Liver (tissue), 9 donors: ENCODE data around the gene KCTD3. TPM values are rescaled to one million over a fixed set of nuclear protein-coding genes. Genes with fewer than 3 reads are reported as not detected.

Experiments used
- DNase-seq: peaks from one replicate; pipeline ENCODE4 v3.0.0-alpha.2; 2017; ENCODE audit warnings: low spot score
- H3K27ac ChIP-seq, 2 donors: one replicate each; pipeline ENCODE4 v1.7.0; 2013; ENCODE audit warnings: inconsistent platforms in 2 of 2, low read length in 2 of 2, control low read depth in 1 of 2, low read depth in 1 of 2, mild to moderate bottlenecking in 1 of 2
- H3K27me3 ChIP-seq, 4 donors: one replicate each; pipeline versions ENCODE4 v1.6.1 to v1.7.0; 2013; ENCODE audit warnings: low read length in 3 of 4, inconsistent platforms in 1 of 4, mild to moderate bottlenecking in 1 of 4, moderate library complexity in 1 of 4; ENCODE audit not compliant: control insufficient read depth in 4 of 4, insufficient read depth in 4 of 4
- H3K36me3 ChIP-seq, 4 donors: one replicate each; pipeline versions ENCODE4 v1.6.1 to v1.7.0; 2013; ENCODE audit warnings: low read length in 3 of 4, mild to moderate bottlenecking in 3 of 4, low read depth in 1 of 4, moderate library complexity in 1 of 4; ENCODE audit not compliant: control insufficient read depth in 4 of 4, insufficient read depth in 3 of 4
- H3K4me1 ChIP-seq, 4 donors: one replicate each; pipeline versions ENCODE4 v1.6.1 to v1.7.0; 2013; ENCODE audit warnings: low read length in 3 of 4, mild to moderate bottlenecking in 3 of 4, moderate library complexity in 1 of 4; ENCODE audit not compliant: control insufficient read depth in 4 of 4, insufficient read depth in 4 of 4
- H3K4me3 ChIP-seq, 3 donors: one replicate each; pipeline versions ENCODE4 v1.6.1 to v1.7.0; 2013; ENCODE audit warnings: low read length in 3 of 3, control low read depth in 1 of 3, low read depth in 1 of 3, mild to moderate bottlenecking in 1 of 3
- H3K9ac ChIP-seq, 2 donors: one replicate each; pipeline ENCODE4 v1.7.0; 2013; ENCODE audit warnings: low read length in 2 of 2, mild to moderate bottlenecking in 2 of 2, moderate library complexity in 2 of 2, control low read depth in 1 of 2, low read depth in 1 of 2
- H3K9me3 ChIP-seq, 4 donors: one replicate each; pipeline versions ENCODE4 v1.6.1 to v1.7.0; 2013; ENCODE audit warnings: low read length in 3 of 4; ENCODE audit not compliant: control insufficient read depth in 4 of 4
- EGR1 ChIP-seq, 2 donors: IDR thresholded peaks; 2 replicates each; pipeline ENCODE4 v1.6.1; 2016 to 2018; ENCODE audit warnings: antibody characterized with exemption in 2 of 2, low read depth in 2 of 2
- FOXA2 ChIP-seq: IDR thresholded peaks from 2 replicates; pipeline ENCODE4 v1.6.1; 2016; ENCODE audit warnings: antibody characterized with exemption
- GABPA ChIP-seq, 2 donors: IDR thresholded peaks in 1 of 2; conservative IDR thresholded peaks in 1 of 2; 2 replicates each; pipeline ENCODE4 v1.6.1; 2016; ENCODE audit warnings: antibody characterized with exemption in 2 of 2, mild to moderate bottlenecking in 1 of 2, moderate library complexity in 1 of 2
- HNF4A ChIP-seq, 2 donors: conservative IDR thresholded peaks; 2 replicates each; pipeline ENCODE4 v1.6.1; 2016; ENCODE audit warnings: antibody characterized with exemption in 2 of 2, mild to moderate bottlenecking in 2 of 2
- JUND ChIP-seq, 2 donors: IDR thresholded peaks; 2 replicates each; pipeline ENCODE4 v1.6.1; 2016; ENCODE audit warnings: antibody characterized with exemption in 2 of 2
- MAX ChIP-seq: IDR thresholded peaks from 2 replicates; pipeline ENCODE4 v1.6.1; 2016; ENCODE audit warnings: antibody characterized with exemption
- RAD21 ChIP-seq, 2 donors: IDR thresholded peaks; 2 replicates each; pipeline ENCODE4 v1.6.1; 2016; ENCODE audit warnings: antibody characterized with exemption in 2 of 2, mild to moderate bottlenecking in 2 of 2
- RXRA ChIP-seq, 2 donors: IDR thresholded peaks; 2 replicates each; pipeline ENCODE4 v1.6.1; 2017 to 2018; ENCODE audit warnings: antibody characterized with exemption in 2 of 2, mild to moderate bottlenecking in 1 of 2
- SP1 ChIP-seq: IDR thresholded peaks from 2 replicates; pipeline ENCODE4 v1.6.1; 2018; ENCODE audit warnings: antibody characterized with exemption, mild to moderate bottlenecking
- YY1 ChIP-seq: IDR thresholded peaks from 2 replicates; pipeline ENCODE4 v1.6.1; 2016; ENCODE audit warnings: antibody characterized with exemption, mild to moderate bottlenecking
- WGBS: extraction: QIAGEN DNeasy Blood & Tissue Kit; methylation state at CpG from one replicate; pipeline ENCODE4 v1.1.7; 2013; 5-methylcytosine and 5-hydroxymethylcytosine counted together
- polyA plus RNA-seq, 2 donors: library from polyadenylated mRNA; stranded (reverse) in 1 of 2; unstranded in 1 of 2; fragments of 200-250 nt in 1 of 2; fragments of >200 nt in 1 of 2; fragmentation: Nextera tagmentation in 1 of 2; extraction: Ambion mirVana in 1 of 2; gene quantifications; one replicate each; pipeline versions ENCODE4 v1.2.1 to v1.2.3, GENCODE V29; 2013 to 2015
- total RNA-seq, 2 donors: library from RNA; depleted of rRNA; stranded (reverse); fragments of >200 nt; gene quantifications; one replicate each; pipeline ENCODE4 v1.2.3, GENCODE V29; 2014
- TF ChIP-seq, protein P1 (sequence below): IDR thresholded peaks from 2 replicates; pipeline ENCODE4 v1.6.1; 2016; ENCODE audit warnings: antibody characterized with exemption, mild to moderate bottlenecking
- TF ChIP-seq, protein P2 (sequence below): IDR thresholded peaks from 2 replicates; pipeline ENCODE4 v1.6.1; 2016; ENCODE audit warnings: antibody characterized with exemption
- donor health status: healthy.
- donor health status: healthy.
- donor health status: healthy.
- donor health status: healthy.
- donor health status: healthy.

Gene KCTD3
- total and polyA plus RNA-seq, 4 donors = 20.8 to 58.7 (median 26.1) TPM

DNA sequence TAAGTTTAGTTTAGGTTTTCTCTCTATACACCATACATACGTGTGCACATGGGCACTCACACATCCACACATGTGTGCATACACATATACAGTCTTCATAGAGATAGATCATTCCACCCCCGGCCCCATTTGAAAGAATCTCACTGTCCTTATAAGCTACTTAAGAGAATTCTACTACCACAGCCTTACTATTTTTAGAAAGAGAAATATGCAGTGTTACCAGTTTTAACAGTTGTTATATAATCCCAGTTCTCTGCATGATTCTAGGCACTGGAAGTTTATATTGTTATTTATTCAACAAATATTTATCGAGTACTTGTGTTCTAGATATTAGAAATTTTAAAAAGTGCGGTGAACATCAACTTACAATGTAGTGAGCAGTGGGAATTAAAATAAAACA is 41.5 kb downstream of the KCTD3 start:
- Histone ChIP-seq H3K36me3 (peaks cover 0 to 30% (median 10%) of the 10 kb centered on the region in 4 donors), H3K4me3 (no peak overlapping the region), H3K27ac (no peak overlapping the region), H3K9ac (no peak overlapping the region), H3K4me1 (peaks cover 0 to 40% (median 20%) of the 10 kb centered on the region in 4 donors), H3K9me3 (no peaks in the 10 kb centered on the region), H3K27me3 (no peaks in the 10 kb centered on the region)
- TF ChIP-seq RXRA (IDR thresholded peaks at IDR 0.05) (no peak), MAX (no peak), EGR1 (IDR thresholded peaks at IDR 0.05; ENCODE audit: low read depth in 2 of 2) (no peak), RAD21 (IDR thresholded peaks at IDR 0.05) (no peak), GABPA (IDR thresholded peaks at IDR 0.05 in 1 of 2, conservative IDR thresholded peaks at IDR 0.05 in 1 of 2) (no peak), JUND (IDR thresholded peaks at IDR 0.05) (no peak), FOXA2 (no peak), HNF4A (conservative IDR thresholded peaks at IDR 0.05) (no peak)
- TF ChIP-seq, protein P1, sequence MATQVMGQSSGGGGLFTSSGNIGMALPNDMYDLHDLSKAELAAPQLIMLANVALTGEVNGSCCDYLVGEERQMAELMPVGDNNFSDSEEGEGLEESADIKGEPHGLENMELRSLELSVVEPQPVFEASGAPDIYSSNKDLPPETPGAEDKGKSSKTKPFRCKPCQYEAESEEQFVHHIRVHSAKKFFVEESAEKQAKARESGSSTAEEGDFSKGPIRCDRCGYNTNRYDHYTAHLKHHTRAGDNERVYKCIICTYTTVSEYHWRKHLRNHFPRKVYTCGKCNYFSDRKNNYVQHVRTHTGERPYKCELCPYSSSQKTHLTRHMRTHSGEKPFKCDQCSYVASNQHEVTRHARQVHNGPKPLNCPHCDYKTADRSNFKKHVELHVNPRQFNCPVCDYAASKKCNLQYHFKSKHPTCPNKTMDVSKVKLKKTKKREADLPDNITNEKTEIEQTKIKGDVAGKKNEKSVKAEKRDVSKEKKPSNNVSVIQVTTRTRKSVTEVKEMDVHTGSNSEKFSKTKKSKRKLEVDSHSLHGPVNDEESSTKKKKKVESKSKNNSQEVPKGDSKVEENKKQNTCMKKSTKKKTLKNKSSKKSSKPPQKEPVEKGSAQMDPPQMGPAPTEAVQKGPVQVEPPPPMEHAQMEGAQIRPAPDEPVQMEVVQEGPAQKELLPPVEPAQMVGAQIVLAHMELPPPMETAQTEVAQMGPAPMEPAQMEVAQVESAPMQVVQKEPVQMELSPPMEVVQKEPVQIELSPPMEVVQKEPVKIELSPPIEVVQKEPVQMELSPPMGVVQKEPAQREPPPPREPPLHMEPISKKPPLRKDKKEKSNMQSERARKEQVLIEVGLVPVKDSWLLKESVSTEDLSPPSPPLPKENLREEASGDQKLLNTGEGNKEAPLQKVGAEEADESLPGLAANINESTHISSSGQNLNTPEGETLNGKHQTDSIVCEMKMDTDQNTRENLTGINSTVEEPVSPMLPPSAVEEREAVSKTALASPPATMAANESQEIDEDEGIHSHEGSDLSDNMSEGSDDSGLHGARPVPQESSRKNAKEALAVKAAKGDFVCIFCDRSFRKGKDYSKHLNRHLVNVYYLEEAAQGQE = no peak
- DNase-seq = no peak
- WGBS = 82% methylated on average over 4 of the region's 4 CpGs

GRCh38 chr1:215612391-215612790 is 45.3 kb downstream of the KCTD3 start:
- no peaks in the 10 kb centered on the region for H3K9me3 ChIP-seq
- H3K27ac ChIP-seq = no peak overlapping the region
- DNase-seq = no peak
- H3K4me1 ChIP-seq = peaks cover 1 to 26% (median 8%) of the 10 kb centered on the region in 4 donors
- WGBS = 65% methylated on average over 3 of the region's 3 CpGs
- H3K36me3 ChIP-seq = peaks cover 0 to 28% (median 10%) of the 10 kb centered on the region in 4 donors
- no peaks in the 10 kb centered on the region for H3K27me3 ChIP-seq
- TF ChIP-seq JUND (IDR thresholded peaks at IDR 0.05) (no peak), GABPA (IDR thresholded peaks at IDR 0.05 in 1 of 2, conservative IDR thresholded peaks at IDR 0.05 in 1 of 2) (no peak), SP1 (no peak)
- TF ChIP-seq, protein P2, sequence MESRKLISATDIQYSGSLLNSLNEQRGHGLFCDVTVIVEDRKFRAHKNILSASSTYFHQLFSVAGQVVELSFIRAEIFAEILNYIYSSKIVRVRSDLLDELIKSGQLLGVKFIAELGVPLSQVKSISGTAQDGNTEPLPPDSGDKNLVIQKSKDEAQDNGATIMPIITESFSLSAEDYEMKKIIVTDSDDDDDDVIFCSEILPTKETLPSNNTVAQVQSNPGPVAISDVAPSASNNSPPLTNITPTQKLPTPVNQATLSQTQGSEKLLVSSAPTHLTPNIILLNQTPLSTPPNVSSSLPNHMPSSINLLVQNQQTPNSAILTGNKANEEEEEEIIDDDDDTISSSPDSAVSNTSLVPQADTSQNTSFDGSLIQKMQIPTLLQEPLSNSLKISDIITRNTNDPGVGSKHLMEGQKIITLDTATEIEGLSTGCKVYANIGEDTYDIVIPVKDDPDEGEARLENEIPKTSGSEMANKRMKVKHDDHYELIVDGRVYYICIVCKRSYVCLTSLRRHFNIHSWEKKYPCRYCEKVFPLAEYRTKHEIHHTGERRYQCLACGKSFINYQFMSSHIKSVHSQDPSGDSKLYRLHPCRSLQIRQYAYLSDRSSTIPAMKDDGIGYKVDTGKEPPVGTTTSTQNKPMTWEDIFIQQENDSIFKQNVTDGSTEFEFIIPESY = no peak
- no peak overlapping the region for H3K4me3 ChIP-seq
- no peak overlapping the region for H3K9ac ChIP-seq

GRCh38 chr1:215617979-215618378 is 50.9 kb downstream of the KCTD3 start:
- no peak for DNase-seq
- WGBS = 78% methylated on average over 1 of the region's 1 CpG
- H3K4me1 ChIP-seq = peaks cover 0 to 4% (median 2%) of the 10 kb centered on the region in 4 donors
- no peak overlapping the region for H3K9ac ChIP-seq
- TF ChIP-seq, protein P2 = no peak
- TF ChIP-seq MAX = no peak
- no peak for TF ChIP-seq YY1
- H3K4me3 ChIP-seq = no peak overlapping the region
- peaks cover 1 to 42% (median 25%) of the 10 kb centered on the region in 4 donors for H3K36me3 ChIP-seq
- no peaks in the 10 kb centered on the region for H3K27me3 ChIP-seq
- no peak overlapping the region for H3K27ac ChIP-seq
- no peaks in the 10 kb centered on the region for H3K9me3 ChIP-seq
